CD4-positive, alpha-beta T cell treated with Interleukin-1 beta for 1 hour (primary cell): ENCODE measurements around the gene CIP2A.

ENCODE experiments used
- DNase-seq, 2 donors: peaks; one replicate each; pipeline ENCODE4 v3.0.0-alpha.2; 2020 to 2022

Gene CIP2A

GRCh38 chr3:108562565-108562964 is 26.7 kb downstream of the CIP2A start:
- no peak for DNase-seq

GRCh38 chr3:108555966-108556581 is 33.2 kb downstream of the CIP2A start:
- DNase-seq: no peak

DNA sequence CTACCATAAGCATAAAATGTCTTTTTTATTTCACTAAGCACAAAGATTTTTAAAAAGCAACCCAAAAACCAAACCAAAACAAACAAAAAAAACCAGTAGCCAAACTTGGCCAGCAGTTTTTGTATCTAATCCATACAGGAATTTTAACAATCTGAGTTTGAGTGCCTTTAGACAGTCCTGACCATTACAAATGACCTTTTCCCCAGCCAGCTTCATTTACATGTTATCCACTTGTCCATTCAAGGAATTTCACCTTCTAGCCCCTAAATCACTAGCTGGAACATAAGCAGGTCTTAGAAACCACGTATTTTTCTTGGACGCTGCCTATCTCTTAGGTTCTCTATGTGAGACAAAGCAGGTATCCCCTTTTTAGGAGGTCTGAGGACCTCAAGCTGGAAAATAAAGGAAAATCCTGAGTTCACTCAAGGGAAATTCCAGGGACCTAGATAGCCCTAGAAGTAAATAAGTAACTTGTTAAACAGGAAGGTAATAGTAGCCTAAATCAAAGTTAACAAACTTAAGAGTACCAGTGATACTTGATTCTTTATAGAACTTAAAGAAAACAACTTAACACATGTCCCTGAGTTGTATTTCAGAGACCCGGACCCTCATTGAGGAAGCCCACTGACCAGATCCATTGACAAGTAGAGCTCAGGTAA is 34.2 kb downstream of the CIP2A start:
- no peak for DNase-seq

DNA sequence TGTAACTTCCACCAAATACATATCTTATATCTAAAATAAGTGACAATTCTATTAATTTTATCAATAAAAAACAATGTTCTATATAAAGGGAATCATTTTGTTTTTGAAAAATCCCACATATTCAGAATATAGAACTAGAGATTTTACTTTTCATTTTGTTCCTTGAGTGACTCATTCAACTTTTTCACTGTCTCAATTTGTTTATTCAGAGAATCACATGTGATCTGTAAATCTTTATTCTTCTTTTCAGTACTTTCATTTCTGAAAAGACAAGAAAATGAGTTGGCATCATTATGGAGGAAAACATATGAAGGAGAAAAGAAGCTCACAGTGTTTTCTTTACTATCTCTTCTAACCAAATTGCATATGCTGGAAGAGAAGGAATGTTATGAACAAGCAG is 35.0 kb downstream of the CIP2A start:
- no peak for DNase-seq

GRCh38 chr3:108552267-108553159 is 36.7 kb downstream of the CIP2A start:
- peak in 1 of 2 donors; percentile 59 for DNase-seq

DNA sequence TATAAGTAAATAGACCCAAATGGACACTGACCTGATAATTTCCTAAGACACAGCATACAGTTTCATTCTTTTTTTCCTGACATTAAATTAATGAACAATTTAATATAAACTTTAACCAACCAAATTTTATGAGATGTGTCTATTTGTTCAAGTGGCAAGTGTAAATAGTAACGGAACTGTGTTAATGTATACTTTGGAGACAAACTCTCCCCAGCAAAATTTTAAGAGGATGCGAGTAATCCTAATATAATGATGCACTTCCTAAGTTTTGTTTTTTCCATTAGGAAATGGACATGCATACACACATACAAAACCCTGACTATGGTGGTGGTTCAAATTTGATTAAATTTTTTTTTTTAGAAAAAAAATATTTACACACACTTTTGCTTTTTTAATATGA is 40.4 kb downstream of the CIP2A start:
- DNase-seq: no peak

- no peak for DNase-seq
Observed at GRCh38 chr3:108548304-108548703, 40.9 kb downstream of the CIP2A start.

DNA sequence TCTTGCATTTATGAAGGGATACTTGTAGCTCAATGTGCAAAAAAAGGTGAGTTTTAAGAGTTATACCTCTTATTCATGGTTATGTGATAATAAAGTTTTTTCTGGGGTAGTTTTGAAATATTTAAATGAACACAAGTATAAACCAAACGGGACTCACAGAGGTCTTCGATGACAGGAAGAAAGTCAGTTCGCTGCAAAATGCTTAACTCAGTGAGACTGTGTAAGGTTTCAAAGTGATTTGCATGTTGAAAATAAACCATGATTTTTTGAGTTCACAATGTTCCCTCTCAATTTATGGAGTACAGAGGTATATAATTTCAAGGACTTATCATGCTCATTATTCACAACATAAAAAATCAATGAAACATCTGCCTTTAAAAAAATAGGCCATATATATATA is 42.5 kb downstream of the CIP2A start:
- no peak for DNase-seq

DNA sequence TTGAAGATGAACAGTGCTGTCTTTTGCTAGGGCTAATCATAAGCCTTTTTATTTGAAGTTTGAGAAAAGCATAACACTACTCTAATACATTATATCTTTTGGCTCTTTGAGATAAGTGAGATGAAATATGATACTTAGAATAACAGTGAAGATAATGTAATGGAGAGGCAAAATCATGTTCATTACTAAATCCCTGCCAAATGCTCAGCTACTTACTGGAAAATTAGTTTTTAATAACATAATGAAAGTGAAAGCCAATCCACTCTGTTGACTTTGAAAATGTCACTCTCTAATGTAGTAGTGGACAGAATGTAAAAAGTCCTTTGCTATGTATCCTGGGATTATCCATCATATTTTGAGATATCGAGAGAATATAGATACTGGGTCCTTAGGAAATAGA is 43.0 kb downstream of the CIP2A start:
- DNase-seq: peak in 1 of 2 donors; percentile 8

DNA sequence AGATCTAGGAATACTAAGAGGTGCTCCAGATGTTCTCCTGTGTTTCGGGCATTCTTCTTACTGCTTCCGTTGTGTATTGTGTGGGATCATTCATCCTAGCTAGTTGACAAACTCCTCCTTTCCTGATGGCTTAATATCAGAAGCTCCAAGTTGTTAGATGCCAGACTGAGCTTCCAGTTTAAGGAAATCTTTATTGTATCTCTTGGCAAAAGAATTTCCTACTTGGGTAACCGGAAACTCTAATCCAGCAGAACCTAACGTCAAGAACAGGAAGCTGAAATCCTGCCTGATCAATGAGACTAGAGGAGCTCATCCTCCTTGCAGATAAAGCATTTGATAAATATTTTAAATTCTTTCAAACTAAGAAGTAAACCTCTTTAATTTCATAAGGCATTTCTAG is 51.2 kb downstream of the CIP2A start:
- no peak for DNase-seq

GRCh38 chr3:108528459-108529252 is 60.6 kb downstream of the CIP2A start:
- DNase-seq: peak in 1 of 2 donors; percentile 25

- DNase-seq: no peak
Observed at GRCh38 chr3:108527817-108528216, 61.4 kb downstream of the CIP2A start.

DNA sequence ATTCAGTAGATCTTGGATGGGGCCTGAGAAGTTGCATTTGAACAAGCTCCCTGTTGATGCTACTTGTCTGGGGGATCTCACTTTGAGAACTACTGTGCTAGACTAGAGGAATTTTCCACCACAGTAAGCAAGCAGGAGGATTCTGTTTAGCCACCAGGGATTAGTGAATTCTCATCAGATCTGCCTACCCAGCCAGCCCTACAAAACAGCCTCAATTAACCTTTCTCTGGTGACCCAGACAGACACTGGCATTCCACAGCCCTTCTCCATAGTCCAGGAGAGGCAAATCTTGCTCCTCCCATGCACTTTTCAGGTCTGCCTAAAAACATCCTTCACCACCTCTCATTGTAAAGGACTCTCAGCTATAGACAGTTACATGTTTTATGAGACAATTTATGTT is 62.1 kb downstream of the CIP2A start:
- no peak for DNase-seq

DNA sequence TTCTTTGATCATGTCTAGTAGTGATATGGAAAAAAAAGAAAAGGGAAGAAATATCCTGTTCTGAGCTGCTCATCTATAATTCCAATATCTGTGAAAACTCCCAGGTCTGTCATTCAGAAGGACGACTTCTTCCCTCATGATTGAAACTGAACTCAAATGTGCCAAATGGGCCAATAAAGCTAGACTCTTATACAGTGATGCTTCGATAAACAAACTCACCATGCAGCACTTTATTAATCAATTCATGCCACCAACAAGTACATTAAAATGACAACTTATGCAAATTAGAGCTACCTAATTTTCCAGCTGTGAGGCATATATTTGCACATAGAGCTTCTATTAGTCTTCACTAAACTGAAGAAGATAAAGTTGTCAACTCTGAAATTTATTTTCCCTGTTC is 63.3 kb downstream of the CIP2A start:
- DNase-seq: no peak

- DNase-seq: no peak
Observed at GRCh38 chr3:108525256-108525655, 64.0 kb downstream of the CIP2A start.

GRCh38 chr3:108524537-108524936 is 64.7 kb downstream of the CIP2A start:
- no peak for DNase-seq

- no peak for DNase-seq
Observed at GRCh38 chr3:108518895-108519294, 70.3 kb downstream of the CIP2A start.

- DNase-seq: no peak
Observed at GRCh38 chr3:108516881-108517280, 72.4 kb downstream of the CIP2A start.

- DNase-seq: no peak
Observed at GRCh38 chr3:108513961-108514360, 75.3 kb downstream of the CIP2A start.

- DNase-seq: no peak
Observed at GRCh38 chr3:108512671-108513070, 76.6 kb downstream of the CIP2A start.

DNA sequence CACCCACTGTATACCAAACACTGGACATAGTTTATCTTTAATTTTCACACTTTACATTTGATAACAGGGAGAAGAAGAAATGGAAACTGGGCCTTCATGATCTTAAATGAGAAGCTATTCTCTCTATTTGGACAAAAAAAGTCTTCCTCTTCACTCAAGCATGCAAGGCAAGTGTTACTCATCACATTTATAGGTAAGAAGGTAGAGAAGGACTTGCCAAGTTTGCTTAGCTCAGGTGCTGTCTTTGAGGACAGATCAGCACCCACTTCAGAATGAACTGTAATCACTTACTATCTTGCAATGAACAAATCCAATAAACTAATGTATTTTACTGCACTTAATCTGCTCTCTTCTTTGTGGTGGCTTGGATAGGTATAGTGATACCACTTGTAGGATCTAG is 77.7 kb downstream of the CIP2A start:
- DNase-seq: no peak

GRCh38 chr3:108511055-108511454 is 78.2 kb downstream of the CIP2A start:
- no peak for DNase-seq

DNA sequence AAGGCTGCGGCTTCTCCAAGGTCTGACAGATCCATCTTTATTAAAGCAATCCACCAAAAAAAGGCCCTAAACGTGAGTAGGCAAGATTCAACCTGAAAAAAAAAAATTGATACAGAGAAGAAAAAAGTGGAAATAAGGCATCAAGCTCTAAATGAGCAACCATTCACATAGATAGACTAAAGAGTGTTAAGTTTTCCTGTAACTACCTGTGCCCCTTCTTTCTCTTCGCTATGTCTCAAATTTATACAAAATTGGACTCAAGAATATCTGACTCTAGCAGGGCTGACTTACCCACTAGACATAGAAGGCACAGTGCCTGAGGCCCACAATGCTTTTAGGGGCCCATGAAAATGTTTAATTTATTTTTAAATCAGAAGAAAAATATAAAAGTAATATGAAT is 78.7 kb downstream of the CIP2A start, which contains the start of gene MYH15:
TSS of gene MYH15 (minus strand) at position 101 of the 400 bp plus-strand sequence. CDS start at position 35, 66 bp downstream.
- DNase-seq: no peak
